Central memory CD8-positive, alpha-beta T cell (primary cell): ENCODE data around the gene CUL3.

ENCODE experiments used
- ATAC-seq: fragments of 150-1000 bp; cut with Tn5 transposase; replicated peaks from 2 replicates; pipeline ENCODE4 v1.10.0; 2022; ENCODE audit warnings: mild to moderate bottlenecking, moderate FRiP score, moderate number of reproducible peaks; ENCODE audit not compliant: poor library complexity, severe bottlenecking; ENCODE audit errors: extremely low read depth
- DNase-seq, 2 donors: peaks; one replicate each; pipeline ENCODE4 v3.0.0; 2021; ENCODE audit warnings: low spot score in 2 of 2
- H3K27ac Mint-ChIP-seq: one replicate; pipeline ENCODE4 v1.8.0; 2022; ENCODE audit warnings: low read depth, mild to moderate bottlenecking, moderate library complexity, mixed read lengths
- H3K27me3 Mint-ChIP-seq: one replicate; pipeline ENCODE4 v1.8.0; 2022; ENCODE audit warnings: mixed read lengths
- H3K36me3 Mint-ChIP-seq: one replicate; pipeline ENCODE4 v1.8.0; 2022; ENCODE audit warnings: mild to moderate bottlenecking, moderate library complexity, mixed read lengths; ENCODE audit not compliant: insufficient read depth
- H3K4me1 Mint-ChIP-seq: one replicate; pipeline ENCODE4 v1.8.0; 2022; ENCODE audit warnings: mixed read lengths
- H3K4me3 Mint-ChIP-seq: one replicate; pipeline ENCODE4 v1.8.0; 2022; ENCODE audit warnings: mild to moderate bottlenecking, moderate library complexity, mixed read lengths
- H3K9me3 Mint-ChIP-seq: one replicate; pipeline ENCODE4 v1.8.0; 2022; ENCODE audit warnings: mixed read lengths

CUL3 gene

DNA sequence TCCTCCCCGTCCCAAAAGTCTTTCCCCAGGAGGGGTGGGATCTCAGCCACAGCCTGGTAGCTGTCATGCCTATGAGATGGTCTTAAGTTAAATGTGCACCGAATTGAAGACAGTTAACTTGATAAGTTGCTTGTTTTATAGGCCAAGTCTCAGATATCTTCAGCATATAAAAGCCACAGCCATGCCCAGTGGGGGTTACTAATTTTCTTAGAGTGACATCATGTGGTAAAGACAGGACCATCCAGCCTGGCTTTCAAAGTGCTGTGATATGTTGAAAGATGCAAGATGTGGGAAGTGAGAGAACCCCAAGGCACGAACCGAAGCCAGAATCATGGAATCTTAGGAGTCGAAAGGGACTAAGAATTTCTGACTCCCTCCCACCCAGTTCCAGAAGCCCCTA is 141.1 kb downstream of the CUL3 start:
- ATAC-seq (no peak), DNase-seq (no peak)
- Mint-ChIP-seq H3K27ac (no peak overlapping the region), H3K9me3 (no peaks in the 10 kb centered on the region), H3K4me1 (peaks cover 18% of the 10 kb centered on the region), H3K36me3 (no peaks in the 10 kb centered on the region), H3K27me3 (peaks cover 64% of the 10 kb centered on the region), H3K4me3 (no peak overlapping the region)

DNA sequence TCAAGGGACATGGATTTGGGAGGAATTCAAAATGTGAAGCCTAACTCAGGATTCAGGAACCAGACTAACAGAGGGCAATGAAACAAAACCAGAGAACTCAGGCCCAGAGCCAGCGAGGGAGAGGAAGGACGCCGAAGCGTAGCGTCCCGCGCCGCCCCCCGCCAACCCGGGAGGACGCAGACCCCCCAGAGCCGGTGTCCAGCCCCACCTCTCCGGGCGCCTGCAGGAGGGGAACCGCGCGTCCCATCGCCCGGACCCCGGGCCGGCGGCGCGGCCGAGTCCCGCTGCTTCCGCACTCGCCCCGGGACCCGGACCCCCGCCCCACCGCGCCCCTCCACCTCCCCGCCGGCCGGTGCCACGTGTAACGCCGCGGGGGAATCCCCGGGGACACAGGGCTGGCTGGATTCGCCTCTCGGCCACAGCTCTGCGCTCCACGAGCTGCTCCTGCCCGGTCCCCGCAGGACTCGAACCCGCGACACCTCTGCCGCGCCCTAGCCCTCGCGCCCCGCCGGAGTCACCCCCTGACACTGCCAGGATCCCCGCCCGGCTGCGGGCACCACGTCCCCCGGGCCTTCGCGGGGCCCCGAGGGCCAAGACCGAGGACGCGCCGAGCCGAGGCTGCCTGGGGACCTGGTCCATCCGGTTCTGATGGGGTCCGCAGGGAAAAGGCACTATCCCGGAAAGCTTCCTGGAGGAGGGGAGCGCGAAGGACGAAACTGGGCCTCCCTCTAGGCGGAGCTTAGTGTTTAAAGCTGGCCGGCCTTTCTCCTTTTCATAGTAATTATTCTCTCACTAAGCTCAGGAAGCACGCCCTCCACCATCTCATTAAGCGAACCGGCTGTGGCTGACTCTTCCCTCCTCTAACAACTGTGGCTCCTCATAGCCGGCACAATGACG is 142.8 kb downstream of the CUL3 start:
- Mint-ChIP-seq H3K36me3 (no peaks in the 10 kb centered on the region), H3K4me1 (peaks cover 18% of the 10 kb centered on the region), H3K9me3 (no peaks in the 10 kb centered on the region), H3K27me3 (peaks cover 61% of the 10 kb centered on the region), H3K4me3 (peak overlapping the region; percentile 57), H3K27ac (no peak overlapping the region)
- ATAC-seq, result no peak
- DNase-seq, result no peak

DNA sequence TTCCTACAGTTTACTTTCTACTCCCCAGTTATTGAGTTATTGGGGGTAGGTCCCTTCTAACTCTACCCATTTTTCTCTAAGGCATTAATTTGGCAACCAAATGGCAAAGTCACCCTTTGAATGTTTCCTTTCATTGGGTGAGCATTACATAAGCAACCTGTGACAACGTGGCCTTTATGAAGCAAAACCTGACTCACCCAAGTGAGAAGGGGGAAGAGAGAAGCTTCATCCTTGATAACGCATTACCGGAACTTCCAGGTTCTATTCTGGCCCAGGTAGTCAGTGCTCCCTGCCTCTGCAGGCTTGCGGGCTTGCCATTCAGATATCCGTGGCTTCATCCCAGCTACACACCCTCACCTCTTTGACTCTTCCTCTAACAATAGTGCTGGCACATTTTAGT is 144.2 kb downstream of the CUL3 start:
- DNase-seq (no peak), ATAC-seq (no peak)
- H3K4me1 Mint-ChIP-seq, result peaks cover 18% of the 10 kb centered on the region
- H3K36me3 Mint-ChIP-seq, result no peaks in the 10 kb centered on the region
- no peak overlapping the region for H3K4me3 Mint-ChIP-seq
- no peaks in the 10 kb centered on the region for H3K9me3 Mint-ChIP-seq
- H3K27me3 Mint-ChIP-seq, result peaks cover 61% of the 10 kb centered on the region
- H3K27ac Mint-ChIP-seq, result no peak overlapping the region

DNA sequence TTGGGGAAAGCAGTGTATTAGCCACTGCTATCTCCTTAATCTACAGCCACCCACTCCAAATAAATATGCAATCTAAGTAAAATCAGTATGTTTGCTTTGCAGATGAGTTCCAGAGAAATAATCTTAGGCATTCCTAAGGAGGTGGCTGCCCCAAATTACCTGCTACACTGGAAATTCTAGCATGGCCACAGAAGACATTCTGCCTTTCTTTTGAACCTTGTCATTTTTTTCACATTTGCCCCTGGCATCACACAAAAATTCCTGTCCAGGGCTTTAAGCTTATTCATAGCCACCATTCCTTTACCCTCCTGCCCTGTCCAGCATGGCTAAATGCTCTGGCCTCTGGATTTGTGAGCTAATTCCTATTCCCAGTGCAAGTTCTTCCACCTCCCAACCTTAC is 146.4 kb downstream of the CUL3 start:
- no peaks in the 10 kb centered on the region for H3K9me3 Mint-ChIP-seq
- no peak overlapping the region for H3K4me3 Mint-ChIP-seq
- peaks cover 18% of the 10 kb centered on the region for H3K4me1 Mint-ChIP-seq
- H3K36me3 Mint-ChIP-seq, result no peaks in the 10 kb centered on the region
- no peak overlapping the region for H3K27ac Mint-ChIP-seq
- DNase-seq, result no peak
- peaks cover 47% of the 10 kb centered on the region for H3K27me3 Mint-ChIP-seq
- no peak for ATAC-seq

DNA sequence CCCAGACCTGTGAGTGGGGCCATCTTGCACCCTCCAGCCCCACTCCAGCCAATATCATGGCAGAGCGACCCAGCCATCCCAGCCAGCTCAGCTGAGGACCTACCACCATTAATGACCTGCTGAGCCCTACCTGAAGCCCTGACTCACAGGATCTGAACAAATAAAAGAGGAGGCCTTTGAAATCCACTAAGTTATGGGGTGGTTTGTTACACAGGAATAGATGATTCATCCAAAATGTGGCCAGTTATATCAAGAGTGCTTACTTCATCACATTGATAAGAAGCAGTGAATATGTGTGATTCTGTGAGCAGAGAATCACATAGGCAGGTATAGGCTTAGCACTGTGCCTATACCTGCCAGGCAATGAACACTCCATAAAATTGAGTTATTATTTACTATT is 148.5 kb downstream of the CUL3 start:
- Mint-ChIP-seq H3K27me3 (peaks cover 39% of the 10 kb centered on the region), H3K9me3 (no peaks in the 10 kb centered on the region)

DNA sequence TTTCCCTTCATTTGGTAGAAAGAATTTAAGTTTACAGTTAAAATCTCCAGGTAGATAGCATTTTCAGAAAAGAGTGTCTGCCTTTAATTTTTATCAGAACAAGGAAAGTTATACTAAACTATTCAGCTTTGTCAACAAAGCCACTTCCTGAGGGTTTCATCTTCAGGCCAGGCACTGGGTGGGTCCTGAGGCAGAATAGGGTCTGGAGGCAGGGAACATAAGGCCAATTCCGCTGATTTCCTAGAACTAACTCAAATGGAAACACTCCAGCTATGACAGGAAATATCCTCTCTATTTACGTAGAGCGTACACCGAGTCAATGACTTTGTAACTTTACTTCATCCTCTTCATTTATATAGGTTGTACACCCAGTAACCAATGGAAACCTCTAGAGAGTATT is 150.5 kb downstream of the CUL3 start:
- Mint-ChIP-seq H3K36me3 (no peaks in the 10 kb centered on the region), H3K4me1 (no peaks in the 10 kb centered on the region), H3K27ac (no peak overlapping the region), H3K27me3 (peaks cover 35% of the 10 kb centered on the region), H3K4me3 (no peak overlapping the region), H3K9me3 (no peaks in the 10 kb centered on the region)
- DNase-seq (no peak), ATAC-seq (no peak)

More for the DNA sequence above, 148.5 kb downstream of the CUL3 start:
- Mint-ChIP-seq H3K4me3 (no peak overlapping the region), H3K27ac (no peak overlapping the region), H3K4me1 (peaks cover 7% of the 10 kb centered on the region), H3K36me3 (no peaks in the 10 kb centered on the region)
- ATAC-seq (no peak), DNase-seq (no peak)

DNA sequence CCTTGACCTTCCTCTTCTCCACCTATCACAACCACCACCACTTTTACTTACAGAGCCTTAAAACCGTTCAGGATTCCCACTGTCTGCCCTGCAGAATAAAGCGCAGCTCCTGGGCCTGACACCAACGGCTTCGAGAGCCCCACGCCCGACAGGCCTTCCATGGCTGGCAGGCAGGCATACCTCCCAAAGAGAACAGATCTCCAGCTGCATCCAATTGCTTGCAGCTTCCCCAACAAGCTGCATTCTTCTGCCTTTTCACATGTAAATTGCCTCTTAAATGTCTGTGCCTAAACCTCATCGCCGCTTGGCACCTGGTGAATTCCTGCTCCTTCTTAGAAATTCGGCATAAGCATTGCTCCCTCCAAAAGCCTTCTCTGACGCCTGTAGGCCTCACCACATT is 151.7 kb downstream of the CUL3 start:
- Mint-ChIP-seq H3K4me3 (no peak overlapping the region), H3K9me3 (no peaks in the 10 kb centered on the region), H3K4me1 (no peaks in the 10 kb centered on the region), H3K27ac (no peak overlapping the region), H3K36me3 (no peaks in the 10 kb centered on the region), H3K27me3 (peaks cover 32% of the 10 kb centered on the region)
- DNase-seq (no peak), ATAC-seq (no peak)

DNA sequence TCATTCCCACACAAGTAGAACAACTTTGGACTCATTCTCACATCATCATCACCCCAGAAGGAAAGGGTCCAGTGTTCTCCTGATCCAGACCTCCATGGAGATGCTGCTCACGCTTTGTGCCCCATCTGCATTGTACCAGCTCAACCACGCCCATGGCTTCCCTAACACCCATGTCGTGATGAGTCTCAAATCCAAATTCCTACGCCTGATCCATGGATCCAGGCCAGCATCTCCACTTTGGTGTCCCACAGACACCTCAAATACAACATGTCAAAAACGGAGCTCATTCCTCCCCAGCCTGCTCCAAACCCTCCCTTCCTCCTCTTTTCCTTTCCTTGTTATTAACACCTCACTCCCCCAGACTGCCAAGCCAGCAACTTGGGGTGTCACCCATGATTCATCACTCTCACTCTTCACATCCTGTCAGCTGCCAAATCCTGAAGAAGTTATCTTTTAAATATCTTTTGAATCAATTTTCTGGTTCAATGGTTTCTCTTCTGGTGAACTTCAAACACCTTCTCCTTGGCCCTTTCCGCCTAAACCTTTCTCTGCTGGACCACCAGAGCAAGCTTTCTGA is 153.1 kb downstream of the CUL3 start:
- no peaks in the 10 kb centered on the region for H3K36me3 Mint-ChIP-seq
- no peaks in the 10 kb centered on the region for H3K9me3 Mint-ChIP-seq
- H3K27ac Mint-ChIP-seq, result no peak overlapping the region
- ATAC-seq (no peak), DNase-seq (no peak)
- peaks cover 32% of the 10 kb centered on the region for H3K27me3 Mint-ChIP-seq
- no peak overlapping the region for H3K4me3 Mint-ChIP-seq
- H3K4me1 Mint-ChIP-seq, result no peaks in the 10 kb centered on the region

DNA sequence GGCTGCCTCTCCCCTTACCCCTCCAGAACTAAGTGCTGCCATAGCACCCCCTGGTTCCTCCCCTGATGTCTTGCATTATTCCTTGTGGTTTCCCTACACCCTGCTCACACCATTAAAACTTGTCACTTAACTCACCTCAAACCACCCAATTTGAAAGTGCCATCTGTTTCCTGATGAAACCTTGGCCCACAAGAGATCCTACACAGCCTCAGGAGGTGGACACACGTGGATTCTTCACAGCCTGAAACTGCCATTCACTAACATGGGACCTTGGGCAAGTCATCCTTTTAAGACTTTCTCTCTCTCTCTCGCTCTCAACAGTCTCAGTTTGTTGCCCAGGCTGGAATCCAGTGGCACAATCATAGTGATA is 155.7 kb downstream of the CUL3 start:
- Mint-ChIP-seq H3K9me3 (peaks cover 5% of the 10 kb centered on the region), H3K36me3 (no peaks in the 10 kb centered on the region), H3K4me3 (no peak overlapping the region), H3K27me3 (peaks cover 32% of the 10 kb centered on the region), H3K27ac (no peak overlapping the region), H3K4me1 (no peaks in the 10 kb centered on the region)
- no peak for DNase-seq
- no peak for ATAC-seq

DNA sequence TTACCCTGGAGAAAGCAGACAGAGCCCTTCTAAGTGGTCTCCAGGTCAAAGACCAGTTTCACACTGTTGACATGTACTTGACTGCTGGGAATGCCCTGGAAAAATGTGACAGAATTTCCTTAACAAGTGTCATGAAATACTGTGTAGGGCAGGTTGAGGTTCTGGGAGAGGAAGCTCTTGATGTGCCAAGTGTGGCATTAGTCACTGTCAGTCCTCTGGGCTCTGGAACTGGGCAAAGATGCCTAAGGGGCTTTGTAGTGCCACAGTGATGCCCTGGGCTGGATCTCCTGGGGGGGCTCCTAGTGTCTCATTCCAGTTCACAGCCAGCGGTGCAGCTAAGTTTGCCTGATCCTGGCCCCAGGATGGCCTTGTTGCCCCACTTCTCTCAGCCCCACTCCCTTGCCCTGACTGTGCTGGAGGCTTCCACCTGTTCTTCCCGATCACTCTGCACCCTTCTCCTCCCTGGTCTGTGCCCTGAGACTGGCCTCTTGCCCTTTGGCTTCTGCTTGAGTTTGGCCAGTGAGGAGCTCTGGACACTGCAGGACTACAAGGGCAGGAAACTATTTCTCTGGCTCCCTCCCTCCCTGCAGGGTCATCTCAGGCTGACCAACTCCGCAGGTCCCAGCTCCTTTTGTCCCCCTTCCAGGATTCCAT is 156.2 kb downstream of the CUL3 start:
- H3K4me1 Mint-ChIP-seq, result no peaks in the 10 kb centered on the region
- H3K36me3 Mint-ChIP-seq, result no peaks in the 10 kb centered on the region
- H3K4me3 Mint-ChIP-seq, result no peak overlapping the region
- DNase-seq (no peak), ATAC-seq (no peak)
- H3K27ac Mint-ChIP-seq, result no peak overlapping the region
- H3K9me3 Mint-ChIP-seq, result peaks cover 5% of the 10 kb centered on the region
- peaks cover 34% of the 10 kb centered on the region for H3K27me3 Mint-ChIP-seq

DNA sequence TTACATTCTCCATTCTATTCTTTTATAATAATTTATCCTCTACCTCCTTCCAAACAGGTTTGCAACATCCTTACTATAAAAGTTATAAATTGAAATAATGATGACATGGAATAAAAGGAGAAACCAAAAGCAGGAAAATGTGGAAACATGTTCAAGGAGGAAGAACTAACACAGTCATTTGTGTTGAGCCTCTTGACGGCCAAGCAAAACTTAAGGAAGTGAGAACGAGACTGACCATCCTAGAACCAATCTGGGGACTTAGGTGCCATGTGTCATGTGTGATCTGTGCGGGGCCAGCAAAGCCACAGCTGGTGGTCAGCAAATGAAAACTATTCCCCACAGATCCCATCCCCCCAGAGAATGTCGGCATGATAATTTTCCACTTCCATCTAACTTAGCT is 157.7 kb downstream of the CUL3 start:
- DNase-seq (no peak), ATAC-seq (no peak)
- H3K27me3 Mint-ChIP-seq, result peaks cover 37% of the 10 kb centered on the region
- H3K9me3 Mint-ChIP-seq, result peaks cover 5% of the 10 kb centered on the region
- H3K27ac Mint-ChIP-seq, result no peak overlapping the region
- no peaks in the 10 kb centered on the region for H3K36me3 Mint-ChIP-seq
- no peaks in the 10 kb centered on the region for H3K4me1 Mint-ChIP-seq
- no peak overlapping the region for H3K4me3 Mint-ChIP-seq

DNA sequence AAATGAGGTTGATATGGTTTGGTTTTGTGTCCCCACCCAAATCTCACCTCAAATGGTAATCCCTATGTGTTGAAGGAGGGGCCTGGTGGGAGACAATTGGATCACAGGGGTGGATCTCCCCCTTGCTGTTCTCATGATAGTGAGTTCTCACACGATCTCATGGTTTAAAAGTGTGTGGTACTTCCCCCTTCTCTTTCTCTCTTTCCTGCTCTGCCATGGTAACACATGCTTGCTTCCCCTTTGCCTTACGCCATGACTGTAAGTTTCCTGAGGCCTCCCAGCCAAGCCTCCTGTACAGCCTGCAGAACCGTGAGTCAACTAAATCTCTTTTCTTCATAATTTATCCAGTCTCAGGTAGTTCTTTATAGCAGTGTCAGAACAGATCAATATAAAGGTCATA is 158.5 kb downstream of the CUL3 start:
- Mint-ChIP-seq H3K27me3 (peaks cover 35% of the 10 kb centered on the region), H3K27ac (no peak overlapping the region), H3K4me3 (no peak overlapping the region), H3K36me3 (no peaks in the 10 kb centered on the region), H3K9me3 (peaks cover 5% of the 10 kb centered on the region), H3K4me1 (no peaks in the 10 kb centered on the region)
- ATAC-seq (no peak), DNase-seq (no peak)

DNA sequence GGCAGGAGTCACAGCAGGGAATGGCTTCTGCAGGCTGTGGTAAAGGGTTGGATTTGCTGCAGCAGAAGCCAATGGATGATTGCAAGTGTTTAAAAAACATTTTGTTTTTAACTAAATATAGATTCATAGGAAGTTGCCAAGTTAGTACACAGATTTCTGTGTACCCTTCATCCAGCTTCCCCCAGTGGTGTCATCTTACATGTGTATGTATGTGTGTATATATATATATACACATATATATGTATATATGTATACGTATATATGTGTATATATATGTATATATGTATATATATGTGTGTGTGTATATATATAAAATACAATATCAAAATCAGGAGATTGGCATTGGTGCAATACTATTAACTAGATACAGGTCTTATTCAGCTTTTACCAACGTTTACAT is 164.1 kb downstream of the CUL3 start:
- DNase-seq (no peak), ATAC-seq (no peak)
- Mint-ChIP-seq H3K27me3 (peaks cover 44% of the 10 kb centered on the region), H3K27ac (no peak overlapping the region), H3K4me3 (no peak overlapping the region), H3K4me1 (no peaks in the 10 kb centered on the region), H3K36me3 (no peaks in the 10 kb centered on the region), H3K9me3 (no peaks in the 10 kb centered on the region)
